Measurements from ENCODE around the gene FBXO38.

Gene FBXO38

DNA sequence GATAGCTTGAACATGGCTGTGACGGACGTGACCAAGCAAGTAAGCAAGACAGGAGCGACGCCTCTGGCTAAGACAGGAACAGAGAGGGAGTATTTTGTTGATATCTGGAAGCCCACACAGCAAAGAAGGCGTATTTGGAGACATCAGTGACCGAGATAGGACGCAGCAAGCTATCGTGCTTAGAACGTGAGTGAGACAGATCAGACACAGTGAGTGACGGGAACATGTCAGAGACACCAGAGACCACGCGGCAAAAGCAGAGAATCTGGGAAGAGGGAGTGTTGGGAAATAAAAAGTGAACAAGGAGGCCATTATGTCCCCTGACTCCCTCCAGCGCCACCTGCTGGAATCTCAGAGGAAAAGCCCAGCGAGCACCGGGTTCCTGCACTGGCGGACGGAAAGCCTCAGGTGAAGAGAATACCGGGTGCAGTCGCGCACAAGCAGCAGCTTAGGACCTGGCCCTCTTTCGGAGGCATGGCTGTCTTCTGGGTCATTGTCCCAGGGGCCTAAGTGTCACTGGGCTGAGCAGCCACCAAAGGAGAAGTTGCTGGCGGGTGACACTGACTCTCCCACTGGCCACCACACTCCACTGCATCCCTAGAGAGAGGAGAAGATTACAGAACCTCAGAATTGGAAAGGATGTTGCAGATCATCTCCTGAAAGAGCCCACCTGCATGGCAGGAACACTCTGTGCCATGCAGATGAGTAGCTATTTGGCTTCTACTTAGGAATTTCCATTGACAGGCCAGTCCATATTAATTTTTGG is 99.1 kb downstream of the FBXO38 start:
- peak; percentile 72 to 78 for DNase-seq

DNA sequence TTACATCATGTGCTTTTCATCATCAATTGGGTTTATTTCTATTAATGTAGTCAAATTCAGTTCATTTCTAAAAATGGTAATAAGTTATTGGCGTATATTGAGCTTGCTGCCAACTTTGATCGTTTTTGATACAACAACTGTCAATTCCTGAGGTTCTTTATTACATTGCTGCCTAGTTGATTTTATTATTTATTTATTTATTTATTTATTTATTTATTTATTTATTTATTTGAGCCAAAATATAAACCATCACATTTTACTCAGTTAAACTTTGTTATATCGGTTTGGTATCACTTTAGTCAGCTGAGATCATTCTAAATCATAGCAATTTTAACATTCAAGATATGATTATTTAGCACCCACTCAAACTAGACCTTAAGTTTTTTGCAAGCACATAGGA is 100.0 kb downstream of the FBXO38 start:
- DNase-seq = no peak

DNA sequence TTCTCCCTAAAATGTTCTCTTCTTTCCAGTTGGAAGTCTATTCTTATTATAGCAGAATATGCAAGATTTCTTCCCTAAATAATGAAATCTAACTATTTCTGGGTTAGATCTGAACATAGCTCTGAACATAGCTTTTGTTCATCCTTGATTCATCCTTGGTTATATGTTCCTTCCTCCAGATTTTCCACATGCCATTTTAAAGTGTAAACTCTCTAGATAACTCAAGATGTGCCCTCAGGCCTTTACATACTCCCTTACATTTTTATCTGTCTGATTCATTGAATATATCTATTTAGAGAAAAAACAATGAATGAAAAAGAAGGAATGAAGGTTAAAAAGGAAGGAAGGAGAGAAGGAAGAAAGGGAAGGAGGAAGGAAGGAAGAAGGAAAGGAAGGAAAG is 100.9 kb downstream of the FBXO38 start:
- no peak for DNase-seq

DNA sequence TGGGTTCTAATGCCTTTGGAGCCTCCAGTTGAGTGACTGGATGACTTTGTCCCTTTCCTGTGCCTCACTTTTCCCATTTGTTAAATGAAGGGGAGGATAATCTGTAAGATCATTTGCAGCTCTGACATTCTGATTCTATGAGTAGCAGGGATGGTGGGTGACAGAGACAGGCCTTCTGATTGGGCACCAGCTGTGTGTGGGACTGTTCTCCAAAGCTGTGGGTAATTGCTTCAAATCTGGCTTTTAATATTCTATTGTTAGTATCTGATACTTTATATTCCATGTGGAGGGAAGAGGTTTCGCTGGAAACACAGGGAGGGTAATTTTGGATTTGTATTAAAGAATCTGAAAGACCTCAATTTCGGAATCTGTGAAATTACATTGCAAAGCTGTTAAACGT is 102.7 kb downstream of the FBXO38 start:
- DNase-seq = no peak

DNA sequence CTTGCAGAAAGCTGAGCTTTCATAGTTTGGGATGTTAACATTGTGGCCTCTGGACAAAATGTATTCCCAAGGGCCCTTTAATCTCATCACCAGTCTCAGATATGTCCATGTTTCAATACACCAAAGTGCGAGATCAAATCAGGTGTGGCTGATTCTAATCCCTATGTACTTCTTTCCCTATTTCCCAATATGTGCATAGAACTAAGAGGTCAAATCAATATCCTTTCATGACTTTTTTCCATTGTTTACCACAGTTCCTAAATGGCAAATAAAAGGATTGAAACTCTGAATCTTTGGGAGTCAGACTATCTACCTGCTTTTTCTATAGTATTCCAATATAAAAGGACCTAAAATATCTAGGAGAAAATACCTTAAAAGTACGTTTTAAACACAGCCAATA is 105.0 kb downstream of the FBXO38 start:
- DNase-seq = no peak

DNA sequence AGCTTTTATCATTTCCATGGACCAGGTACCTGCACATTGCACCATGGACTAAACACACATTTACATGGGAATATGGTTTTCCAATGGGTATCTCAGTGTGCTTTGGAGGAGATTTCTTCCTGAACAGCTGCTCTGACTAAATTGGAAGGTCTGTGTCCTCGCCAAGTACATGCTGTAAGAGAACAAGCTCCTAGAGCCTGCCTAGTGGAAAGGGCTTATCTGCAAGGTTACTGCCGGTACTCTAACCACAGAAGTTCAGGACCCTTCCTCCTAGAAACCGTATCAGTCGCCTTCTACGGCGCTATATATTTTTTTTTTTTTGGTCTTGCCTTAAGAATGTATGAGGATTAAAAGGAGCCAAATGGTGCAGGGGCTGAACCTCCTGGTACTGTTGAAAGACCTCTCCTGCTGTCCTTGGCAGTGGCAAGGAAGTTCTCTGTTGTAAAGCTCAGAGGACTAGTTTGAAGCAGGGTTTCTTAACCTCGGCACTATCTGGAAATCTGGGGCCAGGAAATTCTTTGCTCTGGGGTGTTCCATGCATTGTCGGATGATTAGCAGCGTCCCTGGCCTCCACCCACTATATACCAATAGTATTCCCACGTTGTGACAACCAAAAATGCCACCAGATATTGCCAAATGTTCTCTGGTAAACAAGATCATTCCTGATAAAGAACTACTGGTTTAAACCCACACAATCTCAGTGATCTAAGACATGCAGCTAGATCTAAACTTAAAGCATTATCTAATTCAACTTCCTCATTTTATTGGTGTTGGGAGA is 107.4 kb downstream of the FBXO38 start:
- DNase-seq = no peak

DNA sequence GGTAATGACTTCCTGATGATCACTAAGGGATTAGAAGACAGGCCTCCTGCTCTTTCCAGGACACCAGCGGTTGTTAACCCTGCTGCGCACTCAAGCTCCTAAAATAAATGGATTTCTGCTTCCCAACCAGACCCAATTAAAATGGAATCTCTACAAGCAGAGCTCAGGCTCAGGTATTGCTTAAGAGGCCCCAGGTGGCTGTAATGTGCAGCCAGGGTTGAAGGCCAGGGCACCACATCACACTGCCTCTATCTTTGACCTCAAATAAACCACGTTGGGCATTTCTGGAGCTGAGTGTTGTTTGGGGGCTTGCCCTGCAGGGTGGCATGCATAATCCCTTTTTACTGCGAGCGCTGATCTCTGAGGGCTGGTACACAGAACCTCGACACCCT is 108.0 kb downstream of the FBXO38 start:
- DNase-seq = no peak

DNA sequence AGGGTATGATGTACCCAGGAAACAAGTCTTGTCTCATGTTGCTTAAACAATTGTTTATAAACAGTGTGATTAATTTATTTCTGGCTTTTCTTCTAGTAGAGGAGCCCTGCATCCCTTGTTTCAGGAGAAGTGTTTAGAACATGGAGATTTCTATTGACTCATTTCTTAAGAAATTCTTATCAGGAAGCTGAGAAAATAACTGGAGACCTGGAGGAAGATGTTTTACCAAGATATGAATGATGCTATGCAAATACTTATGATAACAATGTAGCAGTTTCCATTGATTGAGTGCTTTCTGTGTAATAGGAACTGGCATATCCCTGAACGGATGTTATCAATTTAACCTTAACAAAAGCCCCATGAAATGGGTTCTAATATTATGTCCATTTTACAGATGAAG is 108.6 kb downstream of the FBXO38 start:
- DNase-seq = no peak

Data from activated T-cell treated with anti-CD3 and anti-CD28 coated beads, Interleukin-2, amount 50 U/mL, for 48 hours (primary cell).